ENCODE data around the gene CDKAL1. TPM values are rescaled to one million over a fixed set of nuclear protein-coding genes. Genes with fewer than 3 reads are reported as not detected.

The CDKAL1 gene
- total RNA-seq, 1 donor from 2014 or later = 11.9 TPM

DNA sequence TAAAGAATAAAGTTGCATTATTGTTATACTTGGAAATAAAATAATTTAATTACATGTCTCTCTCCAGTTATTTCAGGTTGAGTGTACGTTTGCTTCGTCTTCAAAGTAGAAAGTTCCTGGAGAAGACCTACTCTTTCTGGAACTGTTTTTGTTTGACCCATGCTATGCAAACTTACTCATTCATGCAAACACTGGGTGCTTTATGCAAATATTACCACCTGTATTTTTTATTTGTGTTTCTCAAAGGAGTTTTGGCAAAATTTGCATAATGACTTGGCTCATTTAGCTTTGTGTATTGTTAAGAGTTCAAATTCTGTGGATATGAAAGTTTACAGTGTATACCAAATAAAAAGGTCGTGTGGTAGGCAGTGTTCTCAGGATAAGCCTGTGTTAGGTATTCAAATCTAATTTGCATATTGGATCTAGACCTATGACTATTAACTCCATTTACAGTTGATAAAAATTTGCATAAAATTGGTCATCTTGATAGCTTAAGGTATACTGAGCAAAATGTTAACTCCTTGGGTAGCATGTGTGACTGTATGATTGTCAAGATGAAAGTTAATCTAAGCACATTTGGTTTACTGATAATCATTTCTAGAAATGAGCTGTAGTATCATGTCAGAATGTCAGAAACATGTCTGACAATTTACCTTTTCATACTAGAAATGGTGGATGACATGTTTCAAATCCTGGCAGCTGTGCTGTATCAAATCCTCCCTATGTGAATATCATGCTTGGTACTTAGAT is 65.2 kb downstream of the CDKAL1 start:
- DNase-seq (ENCODE audit: low spot score in 2 of 2) = no peak
- Histone ChIP-seq H3K4me1 (no peaks in the 10 kb centered on the region), H3K27me3 (no peaks in the 10 kb centered on the region), H3K27ac (no peak overlapping the region), H3K4me3 (no peak overlapping the region), H3K36me3 (peaks cover 10 to 23% of the 10 kb centered on the region in 2 donors), H3K9me3 (no peaks in the 10 kb centered on the region)
- intact Hi-C loops (cut with DNase I) = no loop called here
- TF ChIP-seq, protein P1, sequence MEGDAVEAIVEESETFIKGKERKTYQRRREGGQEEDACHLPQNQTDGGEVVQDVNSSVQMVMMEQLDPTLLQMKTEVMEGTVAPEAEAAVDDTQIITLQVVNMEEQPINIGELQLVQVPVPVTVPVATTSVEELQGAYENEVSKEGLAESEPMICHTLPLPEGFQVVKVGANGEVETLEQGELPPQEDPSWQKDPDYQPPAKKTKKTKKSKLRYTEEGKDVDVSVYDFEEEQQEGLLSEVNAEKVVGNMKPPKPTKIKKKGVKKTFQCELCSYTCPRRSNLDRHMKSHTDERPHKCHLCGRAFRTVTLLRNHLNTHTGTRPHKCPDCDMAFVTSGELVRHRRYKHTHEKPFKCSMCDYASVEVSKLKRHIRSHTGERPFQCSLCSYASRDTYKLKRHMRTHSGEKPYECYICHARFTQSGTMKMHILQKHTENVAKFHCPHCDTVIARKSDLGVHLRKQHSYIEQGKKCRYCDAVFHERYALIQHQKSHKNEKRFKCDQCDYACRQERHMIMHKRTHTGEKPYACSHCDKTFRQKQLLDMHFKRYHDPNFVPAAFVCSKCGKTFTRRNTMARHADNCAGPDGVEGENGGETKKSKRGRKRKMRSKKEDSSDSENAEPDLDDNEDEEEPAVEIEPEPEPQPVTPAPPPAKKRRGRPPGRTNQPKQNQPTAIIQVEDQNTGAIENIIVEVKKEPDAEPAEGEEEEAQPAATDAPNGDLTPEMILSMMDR (IDR thresholded peaks at IDR 0.05) = no peak

DNA sequence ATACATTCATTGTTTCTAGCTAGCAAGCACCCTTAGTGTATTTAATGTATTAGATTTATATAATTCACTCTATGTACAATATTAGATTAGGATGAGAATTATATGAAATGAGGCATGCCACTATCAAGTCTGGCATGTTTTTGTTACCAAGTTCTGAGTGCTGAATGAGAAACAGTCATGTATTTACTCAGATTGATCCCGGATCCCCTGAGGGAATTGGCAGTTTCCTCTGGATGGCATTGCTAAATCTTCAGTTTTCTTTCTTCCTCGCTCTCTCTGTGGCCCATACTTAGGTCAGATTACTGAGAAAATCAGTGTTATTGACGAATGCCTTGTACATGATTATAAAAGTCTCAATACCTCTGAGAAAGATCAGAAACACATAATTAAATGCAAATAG is 66.6 kb downstream of the CDKAL1 start:
- intact Hi-C loops (cut with DNase I) = no loop called here
- TF ChIP-seq, protein P1 (IDR thresholded peaks at IDR 0.05) = no peak
- peaks cover 8 to 15% of the 10 kb centered on the region in 2 donors for H3K36me3 ChIP-seq

DNA sequence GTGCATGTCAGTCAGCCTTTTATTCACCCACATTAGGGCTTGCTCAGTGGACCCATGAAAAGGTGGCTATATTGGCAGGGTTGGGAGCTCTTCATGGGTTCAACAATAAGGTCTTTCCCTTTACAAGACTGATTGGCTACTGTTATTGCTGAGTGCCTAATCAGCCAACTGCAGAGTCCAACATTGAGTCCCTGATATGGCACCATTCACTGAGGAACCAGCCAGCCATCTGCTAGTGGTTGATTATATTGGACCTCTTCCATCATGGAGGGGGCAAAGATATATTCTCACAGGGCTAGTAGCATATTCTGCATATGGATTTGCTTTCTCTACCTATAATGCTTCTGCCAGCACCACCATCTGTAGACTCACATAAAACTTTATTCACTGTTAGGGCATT is 69.9 kb downstream of the CDKAL1 start:
- TF ChIP-seq, protein P1 (IDR thresholded peaks at IDR 0.05) = no peak
- H3K4me1 ChIP-seq = no peaks in the 10 kb centered on the region
- intact Hi-C loops (cut with DNase I) = no loop called here

More for the DNA sequence above, 66.6 kb downstream of the CDKAL1 start:
- Histone ChIP-seq H3K27ac (no peak overlapping the region), H3K4me1 (no peaks in the 10 kb centered on the region), H3K4me3 (no peak overlapping the region), H3K9me3 (no peaks in the 10 kb centered on the region), H3K27me3 (no peaks in the 10 kb centered on the region)
- no peak for DNase-seq (ENCODE audit: low spot score in 2 of 2)

DNA sequence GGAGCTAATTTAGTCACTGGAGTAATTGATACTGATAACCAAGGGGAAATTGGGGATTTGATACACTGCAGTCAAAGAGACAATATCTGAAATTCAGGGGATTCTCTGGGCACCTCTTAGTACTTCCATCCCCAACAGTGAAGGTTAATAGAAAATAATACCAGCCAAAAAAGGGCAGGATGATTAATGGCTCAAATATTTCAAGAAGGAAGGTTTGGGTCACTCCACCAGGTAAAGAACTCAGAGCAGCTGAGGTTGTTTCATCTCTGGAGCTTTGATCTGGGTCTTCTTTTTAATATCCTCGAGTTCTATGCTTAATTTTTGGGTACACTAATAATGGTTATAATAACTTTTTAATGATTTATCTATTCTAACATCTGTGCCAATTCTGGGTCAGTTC is 70.8 kb downstream of the CDKAL1 start:
- H3K9me3 ChIP-seq = no peaks in the 10 kb centered on the region
- TF ChIP-seq, protein P1 (IDR thresholded peaks at IDR 0.05) = no peak

More for the DNA sequence above, 69.9 kb downstream of the CDKAL1 start:
- Histone ChIP-seq H3K27ac (no peak overlapping the region), H3K36me3 (no peaks in the 10 kb centered on the region), H3K4me3 (no peak overlapping the region), H3K9me3 (no peaks in the 10 kb centered on the region), H3K27me3 (no peaks in the 10 kb centered on the region)
- no peak for DNase-seq (ENCODE audit: low spot score in 2 of 2)

DNA sequence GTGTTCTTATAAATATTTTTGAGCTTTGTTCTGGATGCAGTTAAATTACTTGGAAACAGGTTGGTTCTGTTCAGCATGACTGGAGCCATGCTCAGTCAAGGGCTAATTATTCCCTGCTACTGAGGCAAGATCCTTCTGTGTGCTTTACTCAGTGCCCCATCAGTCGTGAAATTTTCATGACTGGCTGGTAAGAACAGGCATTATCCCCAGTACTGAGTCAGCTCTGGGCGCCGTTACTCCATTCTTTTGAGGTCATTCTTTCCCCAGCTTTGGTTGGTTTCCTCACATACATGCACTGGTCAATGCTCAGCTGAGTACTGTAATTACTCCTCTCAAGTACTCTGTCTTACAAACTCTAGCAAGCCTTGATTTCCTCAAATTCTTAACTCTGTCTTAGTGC is 71.3 kb downstream of the CDKAL1 start:
- no peak overlapping the region for H3K27ac ChIP-seq
- DNase-seq (ENCODE audit: low spot score in 2 of 2) = no peak
- H3K9me3 ChIP-seq = no peaks in the 10 kb centered on the region
- no peaks in the 10 kb centered on the region for H3K27me3 ChIP-seq
- H3K4me1 ChIP-seq = no peaks in the 10 kb centered on the region
- intact Hi-C loops (cut with DNase I) = no loop called here
- H3K36me3 ChIP-seq = no peaks in the 10 kb centered on the region
- H3K4me3 ChIP-seq = no peak overlapping the region
- TF ChIP-seq, protein P1 (IDR thresholded peaks at IDR 0.05) = no peak

More for the DNA sequence above, 70.8 kb downstream of the CDKAL1 start:
- no peaks in the 10 kb centered on the region for H3K27me3 ChIP-seq
- H3K36me3 ChIP-seq = no peaks in the 10 kb centered on the region
- no peaks in the 10 kb centered on the region for H3K4me1 ChIP-seq
- intact Hi-C loops (cut with DNase I) = no loop called here
- no peak for DNase-seq (ENCODE audit: low spot score in 2 of 2)
- H3K27ac ChIP-seq = no peak overlapping the region
- no peak overlapping the region for H3K4me3 ChIP-seq

Measured in ascending aorta (tissue), 2 donors.